Panc1 (cell line): ENCODE results near the gene PVALB. TPM values are rescaled to one million over a fixed set of nuclear protein-coding genes. Genes with fewer than 3 reads are reported as not detected.

Experiments
- ATAC-seq: fragments of 200-7000 bp; cut with Tn5 transposase; 2 replicates; pipeline ENCODE4 v1.9.1; 2020; ENCODE audit warnings: mild to moderate bottlenecking, moderate library complexity
- BruUV-seq: library from RNA; stranded (reverse); fragments of 400-500 nt; replicated peaks from 2 replicates; lab custom pipeline; 2021; lab: Mats Ljungman, UMichigan
- CTCF ChIA-PET: fragments of 300-600 bp; sonication (Branson Sonifier 250); formaldehyde crosslinking; loops from one replicate; lab custom pipeline; 2022; ENCODE audit warnings: antibody characterized with exemption; lab: Charles Lee
- POLR2A ChIA-PET: fragments of 300-600 bp; sonication (Branson Sonifier 250); formaldehyde crosslinking; loops from one replicate; lab custom pipeline; 2022; ENCODE audit warnings: antibody characterized with exemption; lab: Charles Lee
- DNase-seq: peaks from one replicate; pipeline ENCODE4 v3.0.0-alpha.2; 2010; ENCODE audit warnings: low read depth, low spot score
- H3K27ac ChIP-seq: 2 replicates; pipeline ENCODE4 v1.5.1; 2011; ENCODE audit warnings: mild to moderate bottlenecking, low read length, inconsistent platforms
- H3K27me3 ChIP-seq: fragments of 200-500 bp; sonication (Bioruptor generic); 2 replicates; pipeline ENCODE4 v1.6.0; 2014; ENCODE audit warnings: low read length, inconsistent platforms; ENCODE audit not compliant: control insufficient read depth, insufficient read depth
- H3K36me3 ChIP-seq: fragments of 200-500 bp; sonication (Bioruptor generic); 2 replicates; pipeline ENCODE4 v1.5.1; 2014; ENCODE audit warnings: inconsistent platforms, mild to moderate bottlenecking, low read length, moderate library complexity; ENCODE audit not compliant: control insufficient read depth, insufficient read depth
- H3K4me1 ChIP-seq: 2 replicates; pipeline ENCODE4 v1.5.1; 2011; ENCODE audit warnings: inconsistent platforms, mild to moderate bottlenecking, low read length, moderate library complexity; ENCODE audit not compliant: control insufficient read depth, insufficient read depth
- H3K4me3 ChIP-seq, 2 experiments: 2 replicates each; pipeline ENCODE4 v1.5.1; 2011 to 2012; ENCODE audit warnings: low read depth in 2 of 2, low read length in 2 of 2, mild to moderate bottlenecking in 2 of 2, inconsistent platforms in 1 of 2, moderate library complexity in 1 of 2
- H3K9me3 ChIP-seq: fragments of 200-500 bp; sonication (Bioruptor generic); 2 replicates; pipeline ENCODE4 v1.5.1; 2014; ENCODE audit warnings: low read depth, mild to moderate bottlenecking, inconsistent platforms, low read length, moderate library complexity; ENCODE audit not compliant: control insufficient read depth, insufficient read depth
- CTCF ChIP-seq: fragments of 450-650 bp; IDR thresholded peaks from 2 replicates; pipeline ENCODE4 v1.5.1; 2017; ENCODE audit warnings: mild to moderate bottlenecking
- POLR2AphosphoS5 ChIP-seq: IDR thresholded peaks from 2 replicates; pipeline ENCODE4 v1.6.1; 2012; ENCODE audit warnings: mild to moderate bottlenecking, low read depth, low read length, moderate library complexity
- REST ChIP-seq, 2 experiments: IDR thresholded peaks; 2 replicates each; pipeline ENCODE4 v1.6.1; 2011 to 2012; ENCODE audit warnings: low read depth in 2 of 2, control low read depth in 1 of 2, low read length in 1 of 2, mild to moderate bottlenecking in 1 of 2, moderate library complexity in 1 of 2; ENCODE audit not compliant: insufficient read depth in 1 of 2
- SIN3A ChIP-seq: IDR thresholded peaks from 2 replicates; pipeline ENCODE4 v1.6.1; 2012; ENCODE audit warnings: low read depth, mild to moderate bottlenecking, low read length, moderate library complexity, borderline replicate concordance; ENCODE audit not compliant: insufficient read depth
- TCF7L2 ChIP-seq: IDR thresholded peaks from 2 replicates; pipeline ENCODE4 v1.6.1; 2011; ENCODE audit warnings: mild to moderate bottlenecking, low read depth, low read length, inconsistent platforms
- in situ Hi-C: cut with HindIII; loops from 2 replicates; pipeline ENCODE4 v1.10.0; 2016; ENCODE audit warnings: low sequenced_read_pairs, low pct_unique_long_range_greater_than_20kb
- intact Hi-C: fragments of 100-400 bp; cut with micrococcal nuclease; formaldehyde crosslinking; loops from one replicate; pipeline ENCODE4 v1.10.0; 2022; ENCODE audit not compliant: unreplicated experiment
- total RNA-seq: library from RNA; stranded (reverse); gene quantifications from one replicate; pipeline ENCODE4 v1.2.1, GENCODE V29; 2021; ENCODE audit not compliant: unreplicated experiment

PVALB gene
- total RNA-seq, 1 experiment from 2014 or later, result not detected

- POLR2A ChIA-PET, result interaction anchor here (0.5 to 0.6 kb wide), 2 partner anchors 46 to 97 kb away, joined by 3 to 4 read pairs; no protein-coding TSS in a partner anchor
- intact Hi-C loops, result no loop called here
- no peaks in the 10 kb centered on the region for H3K36me3 ChIP-seq
- no peak for ATAC-seq
- H3K27me3 ChIP-seq, result peaks cover 3% of the 10 kb centered on the region; the same call in 1 of the 2 replicates
- no peaks in the 10 kb centered on the region for H3K9me3 ChIP-seq
- no peak overlapping the region for H3K27ac ChIP-seq
- no TSS peak for BruUV-seq
- no peaks in the 10 kb centered on the region for H3K4me1 ChIP-seq
- no peak overlapping the region for H3K4me3 ChIP-seq
- in situ Hi-C loops, result no loop called here
- no peak for DNase-seq
- TF ChIP-seq POLR2AphosphoS5 (no peak), CTCF (no peak), SIN3A (no peak), TCF7L2 (no peak), REST (IDR thresholded peaks at IDR 0.05; ENCODE audit: insufficient read depth in 1 of 2, low read depth in 2 of 2, low read length in 1 of 2) (no peak)
- CTCF ChIA-PET, result no interaction called here
Observed at GRCh38 chr22:36822581-36822980, 5.7 kb upstream of the PVALB start.

- intact Hi-C loops (no loop called here), in situ Hi-C loops (no loop called here)
- H3K27ac ChIP-seq, result no peak overlapping the region
- no peaks in the 10 kb centered on the region for H3K9me3 ChIP-seq
- H3K4me1 ChIP-seq, result no peaks in the 10 kb centered on the region; the same call in 1 of the 2 replicates
- BruUV-seq, result no TSS peak
- ATAC-seq, result no peak
- peaks cover 8% of the 10 kb centered on the region; the same call in 1 of the 2 replicates for H3K27me3 ChIP-seq
- H3K4me3 ChIP-seq, result no peak overlapping the region
- CTCF ChIA-PET, result no interaction called here
- TF ChIP-seq SIN3A (no peak), TCF7L2 (no peak), CTCF (no peak), POLR2AphosphoS5 (no peak), REST (IDR thresholded peaks at IDR 0.05; ENCODE audit: insufficient read depth in 1 of 2, low read depth in 2 of 2, low read length in 1 of 2) (no peak)
- POLR2A ChIA-PET, result no interaction called here
- H3K36me3 ChIP-seq, result no peaks in the 10 kb centered on the region
- no peak for DNase-seq
Observed at GRCh38 chr22:36819112-36819511, 2.3 kb upstream of the PVALB start.
